Esophagus (tissue), 2 donors: Measurements from ENCODE around the gene KLF3. TPM values are rescaled to one million over a fixed set of nuclear protein-coding genes. Genes with fewer than 3 reads are reported as not detected.
A peak's percentile ranks its signal among the peaks of the same experiment; 100 is the strongest.

Experiments used
- H3K27ac ChIP-seq, 2 donors: one replicate each; pipeline ENCODE4 v1.5.1; 2013; ENCODE audit warnings: low read depth in 2 of 2, mild to moderate bottlenecking in 2 of 2, inconsistent platforms in 1 of 2, low read length in 1 of 2, moderate library complexity in 1 of 2
- H3K27me3 ChIP-seq, 2 donors: one replicate each; pipeline ENCODE4 v1.6.1; 2013; ENCODE audit warnings: low read length in 2 of 2, control low read depth in 1 of 2, mild to moderate bottlenecking in 1 of 2; ENCODE audit not compliant: insufficient read depth in 2 of 2, control insufficient read depth in 1 of 2
- H3K36me3 ChIP-seq, 2 donors: one replicate each; pipeline ENCODE4 v1.6.1; 2013; ENCODE audit warnings: low read length in 1 of 2; ENCODE audit not compliant: control insufficient read depth in 2 of 2, insufficient read depth in 2 of 2
- H3K4me1 ChIP-seq, 2 donors: one replicate each; pipeline ENCODE4 v1.6.1; 2013; ENCODE audit warnings: low read length in 1 of 2; ENCODE audit not compliant: control insufficient read depth in 2 of 2, insufficient read depth in 2 of 2
- H3K4me3 ChIP-seq, 2 donors: one replicate each; pipeline ENCODE4 v1.5.1; 2013; ENCODE audit warnings: low read length in 2 of 2, mild to moderate bottlenecking in 2 of 2, low read depth in 1 of 2, moderate library complexity in 1 of 2
- H3K9me3 ChIP-seq, 2 donors: one replicate each; pipeline ENCODE4 v1.6.1; 2013; ENCODE audit warnings: mild to moderate bottlenecking in 2 of 2, low read depth in 1 of 2, low read length in 1 of 2, moderate library complexity in 1 of 2; ENCODE audit not compliant: control insufficient read depth in 2 of 2, insufficient read depth in 1 of 2
- WGBS, 2 donors: extraction: QIAGEN DNeasy Blood & Tissue Kit; methylation state at CpG; one replicate each; pipeline ENCODE4 v1.1.7; 2013; 5-methylcytosine and 5-hydroxymethylcytosine counted together
- polyA plus RNA-seq, 2 donors: library from polyadenylated mRNA; stranded (reverse); fragments of 200-250 nt; gene quantifications; one replicate each; pipeline ENCODE4 v1.2.3, GENCODE V29; 2013
- donor health status: healthy with polysubstance abuse.
- donor health status: Bipolar disorder and iron deficiency.

Gene KLF3
- polyA plus RNA-seq, 2 donors: 20.6 to 36.2 TPM

DNA sequence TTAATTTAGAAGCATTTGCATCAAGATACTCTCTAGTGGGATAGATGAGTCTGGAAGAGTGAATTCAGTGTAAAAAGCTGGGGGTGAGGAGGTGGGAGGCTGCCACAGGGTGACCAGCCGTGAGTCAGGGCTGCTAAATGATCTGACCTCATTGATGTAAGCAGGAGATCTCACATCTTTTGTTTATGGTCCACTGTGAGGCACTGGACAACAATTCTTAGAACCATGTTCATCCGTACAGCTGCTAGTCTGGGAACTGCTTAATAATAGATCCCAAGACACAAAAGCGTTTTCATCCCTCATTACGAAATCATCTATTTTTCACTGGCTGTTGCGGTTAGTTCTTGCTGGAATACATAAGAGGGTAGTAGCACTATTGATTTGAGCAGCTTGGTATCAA lies 14.1 kb downstream of the KLF3 start:
- WGBS, 2 donors: 40 to 44% methylated on average over 5 of the region's 5 CpGs
- H3K27ac ChIP-seq: peak overlapping the region; percentile 55 to 59
- no peaks in the 10 kb centered on the region for H3K27me3 ChIP-seq
- H3K4me3 ChIP-seq: no peak overlapping the region
- H3K36me3 ChIP-seq: peaks cover 6 to 10% of the 10 kb centered on the region in 2 donors
- no peaks in the 10 kb centered on the region for H3K9me3 ChIP-seq
- peaks cover 6 to 9% of the 10 kb centered on the region in 2 donors for H3K4me1 ChIP-seq

DNA sequence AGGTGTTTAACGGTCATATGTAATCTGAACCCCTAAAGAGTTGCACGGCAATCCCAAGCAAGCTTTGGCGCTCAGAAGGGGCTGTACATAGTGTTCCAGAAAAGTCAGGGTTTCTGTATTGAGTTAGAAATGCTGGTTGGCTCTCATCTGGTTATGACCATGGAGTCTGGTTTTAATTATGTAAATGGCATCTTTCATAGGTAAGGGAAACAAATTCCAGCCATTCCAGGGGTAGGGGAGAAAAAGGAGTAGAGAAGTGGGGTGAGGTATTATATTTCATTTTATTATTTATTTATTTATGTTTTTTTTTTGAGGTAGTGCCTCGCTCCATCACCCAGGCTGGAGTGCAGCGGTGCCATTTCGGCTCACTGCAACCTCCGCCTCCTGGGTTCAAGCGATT lies 15.9 kb downstream of the KLF3 start:
- H3K36me3 ChIP-seq: peaks cover 6 to 12% of the 10 kb centered on the region in 2 donors
- H3K4me1 ChIP-seq: peaks cover 10 to 11% of the 10 kb centered on the region in 2 donors
- 95 to 97% methylated on average over 8 of the region's 8 CpGs for WGBS, 2 donors

DNA sequence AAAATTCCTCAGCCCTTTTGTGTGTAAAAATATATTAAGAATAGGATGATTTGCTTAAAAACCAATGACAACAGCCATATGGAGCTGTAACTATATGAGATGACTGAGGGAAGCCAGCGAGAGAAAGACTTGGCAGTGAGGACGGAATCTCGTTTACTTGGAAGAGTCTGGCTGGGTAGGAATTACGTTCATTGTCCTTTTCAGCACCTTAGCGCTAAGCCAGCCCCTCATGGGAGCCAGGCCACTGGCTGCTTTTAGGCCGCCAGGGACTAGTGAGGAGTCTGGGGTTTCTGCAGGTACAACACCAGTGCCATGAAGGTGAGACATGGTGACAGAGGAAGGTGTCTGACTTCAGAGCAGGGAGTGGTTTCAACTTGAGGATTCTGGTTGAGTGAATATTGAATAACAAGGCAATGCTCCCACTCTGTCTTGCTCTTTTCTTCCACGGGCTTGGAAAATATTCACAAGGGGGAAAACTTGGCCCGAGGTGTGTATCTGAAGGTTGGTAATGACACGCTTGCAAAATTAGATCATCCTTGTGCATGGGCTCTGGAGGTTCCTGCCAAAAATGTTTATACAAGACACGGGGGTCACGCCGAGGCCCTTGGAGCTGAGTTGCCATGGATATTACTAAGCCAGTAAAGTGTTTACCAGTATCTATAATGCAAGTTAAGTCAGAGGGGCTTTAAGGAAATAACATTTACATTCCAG lies 17.4 kb downstream of the KLF3 start:
- Histone ChIP-seq H3K36me3 (peaks cover 6 to 16% of the 10 kb centered on the region in 2 donors), H3K4me3 (no peak overlapping the region), H3K9me3 (no peaks in the 10 kb centered on the region), H3K4me1 (peaks cover 10 to 14% of the 10 kb centered on the region in 2 donors), H3K27ac (peak overlapping the region; percentile 45 to 52), H3K27me3 (no peaks in the 10 kb centered on the region)
- 57 to 67% methylated on average over 12 of the region's 12 CpGs for WGBS, 2 donors

More for the DNA sequence above, 15.9 kb downstream of the KLF3 start:
- no peaks in the 10 kb centered on the region for H3K9me3 ChIP-seq
- no peaks in the 10 kb centered on the region for H3K27me3 ChIP-seq
- H3K4me3 ChIP-seq: no peak overlapping the region
- no peak overlapping the region for H3K27ac ChIP-seq

DNA sequence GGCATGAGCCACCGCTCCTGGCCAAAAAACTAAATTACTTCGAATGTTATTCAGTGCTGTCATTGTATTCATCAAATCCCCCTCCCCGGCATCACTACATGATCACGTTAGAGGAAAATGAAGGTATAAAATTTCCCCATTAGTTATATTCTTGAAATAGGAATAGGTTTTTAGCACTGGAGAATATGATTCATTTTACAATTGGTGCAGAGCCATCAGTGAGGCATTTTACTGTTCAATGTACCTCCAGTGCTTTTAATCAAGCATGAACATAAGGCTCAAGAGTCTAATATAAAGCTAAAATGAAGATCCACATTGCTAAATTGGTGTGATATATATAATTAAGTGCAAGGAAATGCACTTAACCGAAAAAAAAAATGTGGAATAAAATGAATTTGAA lies 18.3 kb downstream of the KLF3 start:
- Histone ChIP-seq H3K4me1 (peaks cover 7 to 11% of the 10 kb centered on the region in 2 donors), H3K36me3 (peaks cover 6 to 19% of the 10 kb centered on the region in 2 donors), H3K27ac (no peak overlapping the region), H3K27me3 (no peaks in the 10 kb centered on the region), H3K9me3 (no peaks in the 10 kb centered on the region), H3K4me3 (no peak overlapping the region)
- 67 to 75% methylated on average over 5 of the region's 5 CpGs for WGBS, 2 donors

DNA sequence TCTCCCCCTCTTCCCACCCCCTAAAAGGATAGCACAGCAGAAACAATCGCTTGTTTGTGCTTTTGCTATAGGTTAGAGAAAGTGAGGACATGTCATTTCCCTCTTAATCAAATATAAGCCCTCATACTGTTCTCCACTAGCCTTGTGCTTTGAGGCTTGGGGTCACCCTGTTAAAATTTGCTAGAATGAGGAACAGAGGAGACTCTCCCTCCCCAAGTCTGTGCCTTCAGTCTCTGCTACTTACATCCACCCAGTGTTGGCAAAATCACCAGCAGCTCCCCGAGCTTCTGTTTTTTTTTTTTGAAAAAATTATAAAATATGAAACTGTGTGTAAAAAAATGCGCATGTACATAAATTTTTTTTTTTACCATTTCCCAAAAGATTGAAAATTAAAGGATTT lies 19.3 kb downstream of the KLF3 start:
- Histone ChIP-seq H3K9me3 (no peaks in the 10 kb centered on the region), H3K27ac (peak overlapping the region in 1 of 2 donors; percentile 46), H3K36me3 (peaks cover 6 to 26% of the 10 kb centered on the region in 2 donors), H3K4me3 (no peak overlapping the region), H3K4me1 (peaks cover 7 to 15% of the 10 kb centered on the region in 2 donors), H3K27me3 (no peaks in the 10 kb centered on the region)
- 76% methylated on average over 3 of the region's 3 CpGs for WGBS, 2 donors

DNA sequence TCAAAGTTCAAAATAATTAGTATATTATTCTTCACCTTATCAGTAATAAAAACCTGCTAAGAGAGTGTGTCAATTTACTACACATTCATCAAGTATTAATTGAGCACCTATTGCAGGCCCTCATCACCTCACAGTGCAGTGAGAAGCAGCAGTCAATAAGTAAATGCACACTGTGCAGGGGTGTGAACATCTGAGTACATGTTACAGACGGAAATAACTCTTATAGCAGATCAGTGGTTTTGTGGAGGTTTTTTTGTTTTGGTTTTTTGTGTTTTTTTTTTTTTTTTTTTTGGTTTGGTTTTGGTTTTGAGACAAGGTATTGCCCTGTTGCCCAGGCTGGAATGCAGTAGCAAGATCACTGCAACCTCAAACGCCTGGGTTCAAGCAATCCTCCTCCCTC lies 20.3 kb downstream of the KLF3 start:
- Histone ChIP-seq H3K27me3 (no peaks in the 10 kb centered on the region), H3K27ac (peak overlapping the region in 1 of 2 donors; percentile 58), H3K9me3 (no peaks in the 10 kb centered on the region), H3K4me1 (peaks cover 7 to 15% of the 10 kb centered on the region in 2 donors), H3K36me3 (peaks cover 13 to 33% of the 10 kb centered on the region in 2 donors), H3K4me3 (no peak overlapping the region)
- WGBS, 2 donors: 54 to 77% methylated on average over 2 of the region's 2 CpGs

DNA sequence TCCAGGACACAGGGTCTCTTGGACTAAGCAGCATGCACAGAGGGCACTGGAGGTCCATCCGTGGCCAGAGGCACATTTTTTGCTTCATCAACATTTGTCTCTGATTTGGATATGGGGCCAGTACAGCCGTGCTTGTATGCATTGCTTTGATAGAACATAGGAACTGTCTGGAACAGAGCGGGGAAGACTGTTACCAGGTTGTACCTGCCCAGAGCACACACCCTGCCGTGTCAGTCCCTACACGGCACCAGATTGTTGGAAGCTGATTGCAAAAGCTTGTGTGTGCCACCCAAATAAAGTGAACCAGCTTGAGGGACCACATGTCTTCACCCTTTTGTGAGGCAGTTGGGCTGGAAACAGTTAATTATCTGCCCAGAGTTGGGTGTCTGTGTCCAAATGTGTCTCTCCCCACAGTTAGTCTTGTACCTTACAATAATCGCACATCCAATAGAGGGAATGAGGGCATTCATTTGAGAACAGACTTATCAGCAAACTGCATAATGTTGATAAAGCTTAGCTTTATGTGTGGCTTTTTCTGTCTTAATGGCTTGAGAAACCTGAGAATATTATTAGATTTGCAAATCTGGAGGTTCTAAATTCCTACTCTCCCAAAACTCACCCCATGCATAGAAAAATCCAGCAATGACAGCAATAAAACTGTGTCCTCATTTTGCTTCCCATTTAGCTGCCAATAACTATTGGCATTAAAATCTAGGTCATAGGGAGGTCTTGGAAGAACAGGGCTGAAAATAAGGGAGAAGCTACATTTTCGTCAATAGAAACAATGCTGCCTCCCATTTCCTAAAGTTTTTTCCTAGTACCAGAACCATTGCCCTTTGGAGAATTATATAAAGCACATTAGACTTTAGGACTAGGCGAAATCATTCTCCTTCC lies 21.2 kb downstream of the KLF3 start:
- Histone ChIP-seq H3K4me1 (peaks cover 7 to 15% of the 10 kb centered on the region in 2 donors), H3K36me3 (peaks cover 15 to 37% of the 10 kb centered on the region in 2 donors), H3K27ac (peak overlapping the region; percentile 58 to 60), H3K4me3 (no peak overlapping the region), H3K27me3 (no peaks in the 10 kb centered on the region), H3K9me3 (no peaks in the 10 kb centered on the region)
- WGBS, 2 donors: 55 to 61% methylated on average over 8 of the region's 8 CpGs

DNA sequence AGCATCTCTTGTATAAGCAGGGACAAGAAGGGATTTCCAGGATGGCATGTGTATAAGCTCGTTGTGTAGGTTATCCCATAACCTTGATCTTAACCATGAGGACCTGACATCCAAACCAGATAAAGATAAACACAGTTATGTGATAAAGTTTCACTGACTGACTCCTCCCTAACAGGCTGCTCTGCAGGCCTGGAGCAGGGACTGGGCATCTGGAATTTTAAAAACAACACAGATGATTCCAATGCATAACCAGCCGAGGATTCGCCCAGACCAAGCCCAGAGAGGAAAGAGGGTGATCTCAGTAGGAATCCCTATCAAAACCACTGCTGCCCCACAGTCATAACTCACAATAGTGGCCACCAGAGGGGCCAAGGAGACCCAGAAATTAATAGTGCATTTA lies 22.7 kb downstream of the KLF3 start:
- H3K36me3 ChIP-seq: peaks cover 12 to 30% of the 10 kb centered on the region in 2 donors
- WGBS, 2 donors: 56 to 64% methylated on average over 3 of the region's 3 CpGs
- no peaks in the 10 kb centered on the region for H3K9me3 ChIP-seq
- H3K27ac ChIP-seq: peak overlapping the region; percentile 50 to 58
- peaks cover 3 to 12% of the 10 kb centered on the region in 2 donors for H3K4me1 ChIP-seq
- no peaks in the 10 kb centered on the region for H3K27me3 ChIP-seq
- H3K4me3 ChIP-seq: no peak overlapping the region

DNA sequence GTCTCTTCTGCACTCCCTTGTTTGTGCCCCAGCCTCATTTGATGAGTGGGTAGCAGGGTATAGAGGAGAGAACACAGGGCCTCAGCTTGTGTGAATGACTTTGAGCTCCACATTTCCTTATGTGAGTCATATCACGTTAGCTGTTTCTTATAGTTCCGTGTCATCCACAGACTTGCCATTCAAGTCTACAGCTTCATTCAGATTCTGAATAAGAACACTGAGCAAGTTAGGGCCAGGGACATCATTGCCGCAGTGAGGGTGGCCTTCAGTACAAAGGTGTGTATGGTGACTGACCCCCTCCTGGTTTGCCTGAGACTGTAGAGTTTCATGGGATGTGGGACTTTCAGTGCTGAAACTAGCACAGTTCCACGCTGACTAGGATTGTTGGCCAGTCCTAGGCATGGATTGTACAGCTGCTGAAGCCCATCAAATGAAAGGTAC lies 23.6 kb downstream of the KLF3 start:
- Histone ChIP-seq H3K4me1 (peaks cover 2 to 12% of the 10 kb centered on the region in 2 donors), H3K27ac (peak overlapping the region; percentile 69 to 87), H3K36me3 (peaks cover 12 to 31% of the 10 kb centered on the region in 2 donors), H3K4me3 (no peak overlapping the region), H3K9me3 (no peaks in the 10 kb centered on the region), H3K27me3 (no peaks in the 10 kb centered on the region)
- 50 to 62% methylated on average over 4 of the region's 4 CpGs for WGBS, 2 donors
